GM21447 (cell line): Measurements from ENCODE around the gene EGF.
"Not testable (repeated sequence)": the region's sequence is repeated elsewhere in the genome, so short reads cannot be mapped to it uniquely, and the experiment has no call there.

Source experiments
- ATAC-seq: cut with Tn5 transposase; IDR thresholded peaks from one replicate; pipeline ENCODE4 v1.9.1; 2021; ENCODE audit not compliant: unreplicated experiment

EGF gene

DNA sequence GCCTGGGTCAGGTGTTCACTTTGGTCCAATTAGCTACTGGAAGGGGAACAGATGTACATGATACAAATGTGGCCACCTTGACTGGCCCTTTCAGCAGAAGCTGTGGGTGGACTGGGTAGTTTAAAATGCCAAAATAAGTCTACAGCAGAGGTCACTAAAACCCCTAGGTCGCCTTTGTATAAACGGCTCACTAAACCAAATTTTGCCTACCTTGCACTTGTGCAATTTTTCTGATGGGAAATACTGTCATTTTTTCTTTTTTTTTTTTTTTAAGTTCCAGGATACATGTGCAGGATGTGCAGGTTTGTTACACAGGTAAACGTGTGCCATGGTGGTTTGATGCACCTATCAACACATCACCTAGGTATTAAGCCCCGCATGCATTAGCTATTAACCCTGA lies 109.8 kb downstream of the EGF start:
- no peak for ATAC-seq

DNA sequence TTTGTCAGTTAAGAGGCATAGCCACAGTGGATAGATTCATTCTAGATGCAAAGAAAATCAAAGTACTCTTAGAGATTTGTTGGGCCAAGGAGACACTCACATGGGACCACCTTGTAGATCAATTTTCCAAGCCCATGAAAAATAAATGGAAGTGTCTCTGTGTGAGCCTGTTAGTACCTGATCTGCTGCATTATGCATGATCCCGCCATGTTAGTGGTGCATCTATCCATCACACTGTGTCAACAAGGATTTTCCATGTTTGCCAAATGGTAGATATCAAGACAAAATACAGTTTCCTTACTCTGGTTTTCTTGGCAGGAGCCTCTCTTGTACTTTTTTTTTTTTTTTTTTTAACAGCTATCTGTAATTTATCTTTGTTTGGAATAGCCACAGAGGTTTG lies 112.4 kb downstream of the EGF start:
- ATAC-seq: no peak

DNA sequence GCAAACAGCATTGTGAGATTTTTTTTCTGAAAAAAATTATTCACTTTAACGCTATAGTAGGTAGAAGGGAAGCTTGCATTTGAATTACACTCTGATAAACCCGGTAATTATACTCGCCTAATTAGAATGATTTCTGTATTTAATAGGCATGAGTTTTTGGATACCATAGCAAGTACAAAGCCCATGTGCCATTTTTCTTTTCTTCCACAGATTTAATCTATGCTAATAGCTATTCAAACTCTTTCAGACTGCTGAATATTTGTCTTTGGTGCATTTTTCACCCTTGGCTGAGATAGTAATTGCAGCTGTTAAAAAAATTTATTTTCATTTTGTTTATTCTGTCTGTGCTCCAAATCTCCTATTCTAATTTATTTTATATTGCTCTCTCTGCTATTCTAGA lies 113.0 kb downstream of the EGF start:
- no peak for ATAC-seq

DNA sequence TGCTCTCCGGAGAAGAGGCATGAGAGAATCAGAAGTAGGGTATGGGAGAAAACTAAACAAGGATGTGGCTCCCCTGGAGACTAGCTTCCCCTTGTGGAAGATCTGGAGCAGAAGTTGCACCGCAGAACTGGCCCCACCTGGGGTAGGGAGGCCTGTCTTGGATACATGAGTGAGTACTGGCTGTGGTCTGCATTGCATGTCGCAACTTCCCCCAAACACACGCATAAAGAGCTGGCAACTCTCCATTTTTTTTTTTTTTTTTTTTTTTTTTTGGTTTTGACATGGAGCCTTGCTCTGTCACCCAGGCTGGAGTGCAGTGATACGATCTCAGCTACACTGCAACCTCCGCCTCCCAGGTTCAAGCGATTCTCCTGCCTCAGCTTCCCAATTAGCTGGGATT lies 119.9 kb downstream of the EGF start:
- no peak for ATAC-seq

GRCh38 chr4:110033355-110034025 lies 120.8 kb downstream of the EGF start:
- ATAC-seq: no peak

GRCh38 chr4:110034026-110034393 lies 121.3 kb downstream of the EGF start:
- ATAC-seq: peak; percentile 97

DNA sequence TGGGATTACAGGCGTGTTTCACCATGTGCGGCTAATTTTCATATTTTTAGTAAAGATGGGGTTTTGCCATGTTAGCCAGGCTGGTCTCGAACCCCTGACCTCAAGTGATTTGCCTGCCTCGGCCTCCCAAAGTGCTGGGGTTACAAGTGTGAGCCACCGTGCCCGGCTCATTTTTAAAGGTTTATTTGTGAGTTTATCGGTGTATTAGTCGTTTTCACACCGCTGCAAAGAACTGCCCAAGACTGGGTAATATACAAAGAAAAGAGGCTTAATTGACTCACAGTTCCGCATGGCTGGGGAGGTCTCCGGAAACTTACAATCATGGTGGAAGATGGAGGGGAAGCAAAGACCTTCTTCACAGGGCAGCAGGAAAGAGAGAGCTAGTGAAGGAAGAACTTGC lies 126.5 kb downstream of the EGF start:
- ATAC-seq: not testable (repeated sequence)

DNA sequence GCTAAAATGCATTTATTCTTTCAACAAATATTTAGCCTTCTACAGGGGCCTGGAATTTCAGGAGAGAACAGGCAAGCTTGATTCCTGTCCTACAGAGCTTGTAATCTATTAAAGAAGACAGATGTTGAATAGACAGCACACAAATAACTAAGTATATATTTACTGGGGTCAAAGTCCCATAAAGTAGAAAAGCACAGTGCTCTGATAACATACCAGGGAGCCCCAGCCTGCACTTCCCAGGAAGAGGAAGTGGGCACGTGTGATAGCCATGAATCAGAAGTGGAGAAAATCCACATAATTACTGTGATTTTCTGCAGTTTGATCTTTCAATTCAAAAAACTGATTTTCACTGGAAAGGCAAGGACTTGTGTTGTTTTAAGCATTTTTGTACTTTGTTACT lies 129.1 kb downstream of the EGF start:
- ATAC-seq: no peak

DNA sequence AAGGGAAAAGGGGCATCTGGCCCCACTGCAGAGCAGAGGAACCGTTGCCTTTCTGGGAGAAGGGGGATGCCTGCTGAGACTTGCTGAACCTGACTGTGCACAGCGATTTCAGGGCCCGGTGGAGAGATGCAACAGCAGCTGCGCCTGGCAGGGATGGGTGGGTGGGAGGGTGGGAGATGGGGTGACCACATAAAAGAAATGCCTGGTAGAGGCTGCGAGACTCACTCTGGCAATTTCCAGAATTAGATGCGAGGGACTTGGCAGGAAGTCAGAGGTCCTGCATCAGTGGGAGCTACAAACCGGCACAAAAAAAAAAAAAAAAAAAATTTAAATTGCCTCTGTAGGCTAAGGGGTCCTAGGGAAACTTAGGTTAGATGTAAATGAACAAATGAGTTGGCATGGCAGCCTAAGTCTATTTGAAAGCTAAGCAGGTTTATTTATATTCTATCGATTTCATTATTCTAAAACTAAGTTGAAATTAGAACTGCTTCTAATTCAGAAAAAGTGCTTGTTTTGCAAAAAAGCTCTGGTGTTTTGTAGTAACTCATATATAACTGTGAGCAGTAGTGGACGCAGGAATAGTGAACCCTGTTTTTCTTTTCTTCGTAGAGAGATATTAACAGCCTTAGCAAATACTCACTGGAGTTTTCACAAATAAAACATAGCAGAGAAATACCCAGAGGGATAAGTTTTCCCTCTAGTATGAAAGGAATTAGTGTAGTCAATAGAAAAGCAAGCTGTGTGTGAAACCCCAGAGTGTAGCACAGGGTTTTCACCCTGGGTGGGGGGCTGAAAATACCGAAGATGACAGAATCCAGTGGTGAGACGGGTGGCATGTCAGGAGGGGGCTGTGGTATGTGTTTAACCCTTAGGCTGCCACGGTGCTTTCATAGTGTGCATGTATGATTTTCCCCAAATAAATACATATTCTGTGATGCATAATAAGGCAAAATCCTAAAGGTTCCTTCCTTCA lies 130.1 kb downstream of the EGF start:
- ATAC-seq: no peak

DNA sequence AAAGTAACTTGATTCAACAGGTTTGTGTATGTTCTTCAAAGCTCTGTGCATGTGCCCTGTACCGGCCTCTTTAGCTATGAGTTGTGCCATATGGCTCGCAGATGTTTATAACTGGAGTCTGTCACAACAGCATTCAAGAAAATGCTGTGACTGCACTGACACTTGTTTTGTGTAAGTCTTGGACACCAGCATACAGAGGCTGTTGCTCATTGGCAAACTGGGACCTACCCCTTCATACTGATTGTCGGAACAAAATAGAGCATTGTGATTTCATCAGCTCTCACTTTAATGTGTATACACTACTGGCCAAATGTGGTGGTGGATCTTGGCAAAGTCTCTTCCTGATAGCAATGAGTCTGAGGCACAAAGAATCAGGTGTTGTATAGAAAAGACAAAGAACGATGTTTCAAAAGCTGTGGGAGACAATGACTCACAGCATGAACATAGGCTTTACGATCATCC lies 133.9 kb downstream of the EGF start:
- no peak for ATAC-seq

DNA sequence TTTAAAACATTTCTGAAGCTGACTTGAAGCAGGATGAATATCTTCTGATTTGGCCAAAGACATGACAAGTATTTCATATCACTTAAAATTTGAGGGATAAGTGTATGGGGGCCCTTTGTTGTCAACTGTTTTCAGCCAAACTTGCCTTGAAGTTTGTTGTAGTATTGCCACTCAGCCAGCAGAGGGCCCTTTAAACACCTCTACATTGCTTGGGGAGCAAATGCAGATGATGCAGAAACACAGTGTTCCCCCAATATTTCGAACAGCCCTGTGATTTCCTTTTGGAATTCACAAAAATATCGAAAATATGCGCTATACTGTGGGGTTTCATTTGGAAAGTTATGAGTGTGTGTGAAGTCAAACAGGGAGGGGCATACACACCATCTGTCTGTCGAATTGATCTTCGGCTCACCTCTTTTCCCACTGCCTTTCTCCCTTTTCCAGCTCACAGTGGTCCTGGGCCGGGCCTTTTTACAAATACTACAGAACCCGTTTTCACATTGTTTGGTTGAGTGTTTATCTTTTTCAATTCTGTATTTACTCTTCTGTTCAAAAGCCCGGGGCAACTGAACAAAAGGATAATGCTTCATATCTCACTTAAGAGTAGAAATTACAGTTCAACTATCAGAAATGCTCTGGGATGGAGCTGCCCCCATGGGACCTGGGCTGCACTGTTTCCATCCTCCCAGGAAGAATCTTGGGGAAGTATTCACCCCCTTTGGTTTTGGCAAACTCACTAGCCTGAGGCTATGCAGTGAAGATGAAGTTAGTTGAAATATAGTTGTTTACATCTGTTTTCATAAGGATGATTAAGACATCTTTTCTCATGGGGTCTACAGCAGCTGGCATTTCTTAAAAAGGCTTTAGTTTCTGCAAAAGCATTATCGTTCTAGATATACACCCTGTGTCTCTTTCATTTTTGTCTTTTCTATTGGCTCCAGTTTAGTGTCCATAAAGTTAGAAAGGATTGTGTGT lies 137.6 kb downstream of the EGF start:
- no peak for ATAC-seq

DNA sequence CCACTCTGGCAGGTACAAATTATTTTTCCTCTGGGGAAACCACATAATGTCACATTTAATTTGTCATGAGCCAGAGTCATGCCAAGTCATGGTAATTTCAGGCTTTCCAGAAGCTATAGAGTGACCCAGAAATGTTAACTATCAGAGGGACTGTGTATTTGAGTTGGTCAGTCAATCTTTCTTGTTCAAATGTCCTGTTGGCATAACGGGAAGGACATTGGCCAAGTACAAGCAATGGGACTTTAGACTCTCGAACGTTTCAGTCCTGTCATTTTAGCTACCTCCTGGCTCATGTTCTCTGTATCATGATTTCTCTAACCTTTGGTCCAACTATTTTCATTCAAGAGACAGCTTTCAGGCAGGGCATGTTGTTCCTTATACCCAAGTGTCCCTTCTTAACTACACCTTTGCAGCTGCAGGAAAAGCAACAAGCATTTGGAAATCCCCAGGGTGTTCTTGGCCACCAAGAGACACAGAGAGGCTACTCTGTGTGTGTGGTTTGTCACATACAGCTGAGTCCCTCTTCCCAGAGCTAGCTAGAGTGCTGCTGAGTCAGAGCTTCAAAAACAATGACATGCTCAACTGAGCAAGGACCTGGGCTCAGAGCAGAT lies 142.6 kb downstream of the EGF start:
- peak; percentile 67 for ATAC-seq

GRCh38 chr4:110058677-110059076 lies 146.0 kb downstream of the EGF start:
- no peak for ATAC-seq

- peak; percentile 86 for ATAC-seq
Observed at GRCh38 chr4:110059556-110060191, 147.0 kb downstream of the EGF start.

DNA sequence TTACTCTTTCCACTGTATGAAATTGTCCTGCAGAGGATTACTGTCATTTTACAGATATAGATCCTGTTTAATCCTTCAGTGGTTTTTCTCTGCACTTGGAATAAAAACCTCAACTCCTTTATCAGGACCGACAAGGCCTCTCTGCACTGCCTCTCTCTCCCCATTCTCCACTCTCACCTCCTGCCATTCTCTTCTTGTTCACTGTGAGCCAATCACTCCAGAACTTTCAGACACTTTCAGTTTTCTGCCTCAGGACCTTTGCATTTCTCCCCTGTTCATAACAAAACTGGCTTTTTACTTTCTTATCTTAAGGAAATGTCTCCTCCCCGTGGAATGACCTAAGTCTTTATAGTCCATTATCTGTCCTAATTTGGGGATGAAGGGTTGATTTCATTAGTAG lies 148.4 kb downstream of the EGF start:
- no peak for ATAC-seq
